ENCODE results near the gene FBXO36. TPM values are rescaled to one million over a fixed set of nuclear protein-coding genes. Genes with fewer than 3 reads are reported as not detected.
"Not testable (repeated sequence)": the region's sequence is repeated elsewhere in the genome, so short reads cannot be mapped to it uniquely, and the experiment has no call there.

Gene FBXO36
- total RNA-seq, 2 donors from 2014 or later, result 1.4 to 1.6 TPM

- DNase-seq (no peak), ATAC-seq (no peak)
- intact Hi-C loops (cut with DNase I), result loop anchor here in 1 of 2 donors (10.0 kb wide), 1 partner anchor 51 kb away; no protein-coding TSS in a partner anchor
Observed at GRCh38 chr2:229905601-229906000, 16.7 kb upstream of the FBXO36 start.

- DNase-seq (no peak), ATAC-seq (no peak)
- intact Hi-C loops (cut with DNase I), result loop anchor here in 1 of 2 donors (10.0 kb wide), 1 partner anchor 54 kb away; no protein-coding TSS in a partner anchor
Observed at GRCh38 chr2:229909090-229909489, 13.2 kb upstream of the FBXO36 start.

DNA sequence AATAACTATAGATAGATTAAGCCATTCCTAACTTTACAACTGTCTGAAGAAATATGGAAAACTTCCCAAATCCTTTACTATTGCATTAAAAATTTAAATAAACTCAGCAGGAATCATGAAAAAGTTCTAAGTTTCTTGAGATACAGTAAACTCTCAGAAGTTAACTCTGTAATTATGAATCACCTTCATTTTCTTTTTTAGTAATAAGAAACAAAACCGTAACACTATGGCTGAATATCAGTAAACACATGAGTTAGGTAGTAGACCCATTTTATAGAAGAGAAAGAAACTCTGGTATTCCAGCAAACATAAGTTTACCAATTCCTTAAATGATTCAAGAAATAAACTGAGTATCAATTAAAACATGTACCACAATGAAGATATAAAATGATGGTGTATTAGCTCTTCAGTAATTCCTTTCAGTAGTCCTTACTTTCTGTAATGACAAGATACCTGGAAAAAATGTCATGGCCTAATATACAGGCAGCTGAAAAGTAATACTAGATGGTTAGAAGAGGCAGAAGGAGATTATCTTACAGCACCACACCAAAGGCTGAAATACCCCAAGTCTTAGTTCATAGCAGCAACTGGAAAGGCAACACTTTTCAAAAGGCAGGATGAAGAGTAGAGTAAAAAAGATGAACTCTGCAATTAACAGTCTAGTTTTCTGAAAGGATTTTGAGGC lies 12.0 kb upstream of the FBXO36 start:
- no peak for ATAC-seq
- DNase-seq, result no peak
- intact Hi-C loops (cut with DNase I), result no loop called here

DNA sequence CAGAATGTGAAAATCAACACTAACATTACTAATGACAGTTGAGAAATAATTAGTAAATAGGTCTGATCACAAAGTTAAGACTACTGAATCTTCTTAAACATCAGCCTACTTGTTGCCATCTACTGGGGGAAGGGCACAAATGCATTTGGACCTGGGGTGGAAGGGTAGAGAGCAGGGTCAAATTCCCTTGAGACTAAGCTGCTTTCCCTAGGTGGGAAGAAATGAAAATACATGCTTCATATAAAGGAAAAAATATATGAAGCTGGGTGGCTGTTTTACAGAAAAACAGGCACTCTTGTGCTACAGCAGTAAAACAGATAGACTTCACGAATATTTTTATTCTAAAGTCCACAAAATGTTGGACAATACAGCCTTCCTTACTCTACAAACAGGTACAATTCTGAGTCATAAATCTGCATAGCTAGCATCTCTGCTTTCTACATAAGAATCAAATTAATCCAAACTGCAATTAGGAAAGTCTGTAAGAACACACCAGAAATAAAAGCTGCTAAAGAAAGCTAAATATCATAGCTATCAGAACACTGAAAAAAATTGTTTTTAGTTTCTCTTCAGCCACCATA lies 11.4 kb upstream of the FBXO36 start:
- intact Hi-C loops (cut with DNase I), result no loop called here
- DNase-seq (no peak), ATAC-seq (peak in 1 of 2 donors; percentile 19)

- no peak for ATAC-seq
- no peak for DNase-seq
- intact Hi-C loops (cut with DNase I), result no loop called here
Observed at GRCh38 chr2:229914171-229914570, 8.1 kb upstream of the FBXO36 start.

GRCh38 chr2:229917793-229918192 lies 4.5 kb upstream of the FBXO36 start:
- DNase-seq (no peak), ATAC-seq (no peak)

DNA sequence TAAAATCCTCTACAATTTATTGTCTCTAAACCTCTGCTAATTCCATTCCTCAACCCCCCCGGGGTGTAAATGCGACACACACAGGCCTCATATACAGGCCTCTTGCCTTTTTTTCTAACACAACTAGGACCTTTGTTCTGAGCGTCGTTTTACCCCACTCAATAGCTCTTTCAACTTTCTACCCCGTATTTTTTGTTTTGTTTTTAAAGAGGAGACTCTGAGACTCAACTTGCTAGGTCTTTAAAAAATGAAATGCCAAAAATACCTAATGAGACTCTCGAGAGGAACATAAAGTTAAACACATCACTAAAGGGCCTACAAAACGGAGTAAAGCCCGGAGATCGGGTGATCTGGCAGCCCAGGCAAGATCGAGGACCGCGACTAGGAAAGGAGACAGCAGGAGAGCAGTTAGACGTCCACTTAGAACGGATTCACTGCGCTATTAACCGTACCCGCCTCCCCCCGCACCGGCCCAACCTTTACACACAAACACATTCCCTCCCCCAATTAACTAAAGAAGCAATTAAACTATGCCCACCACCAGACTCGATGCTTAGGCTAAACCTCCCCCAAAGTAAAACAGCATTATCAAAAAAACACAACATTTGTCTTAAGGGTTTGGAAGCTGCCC lies 2.2 kb upstream of the FBXO36 start:
- DNase-seq, result no peak
- intact Hi-C loops (cut with DNase I), result loop anchor here (5.0 to 10.0 kb wide), 2 partner anchors 118 to 125 kb away; no protein-coding TSS in a partner anchor
- no peak for ATAC-seq

More at GRCh38 chr2:229917793-229918192, 4.5 kb upstream of the FBXO36 start:
- intact Hi-C loops (cut with DNase I), result no loop called here

- intact Hi-C loops (cut with DNase I), result loop anchor here (5.0 to 10.0 kb wide), 2 partner anchors 119 to 126 kb away; no protein-coding TSS in a partner anchor
- DNase-seq (peak; percentile 82), ATAC-seq (peak; percentile 57 to 65)
Observed at GRCh38 chr2:229921101-229921891, 1.0 kb upstream of the FBXO36 start.

DNA sequence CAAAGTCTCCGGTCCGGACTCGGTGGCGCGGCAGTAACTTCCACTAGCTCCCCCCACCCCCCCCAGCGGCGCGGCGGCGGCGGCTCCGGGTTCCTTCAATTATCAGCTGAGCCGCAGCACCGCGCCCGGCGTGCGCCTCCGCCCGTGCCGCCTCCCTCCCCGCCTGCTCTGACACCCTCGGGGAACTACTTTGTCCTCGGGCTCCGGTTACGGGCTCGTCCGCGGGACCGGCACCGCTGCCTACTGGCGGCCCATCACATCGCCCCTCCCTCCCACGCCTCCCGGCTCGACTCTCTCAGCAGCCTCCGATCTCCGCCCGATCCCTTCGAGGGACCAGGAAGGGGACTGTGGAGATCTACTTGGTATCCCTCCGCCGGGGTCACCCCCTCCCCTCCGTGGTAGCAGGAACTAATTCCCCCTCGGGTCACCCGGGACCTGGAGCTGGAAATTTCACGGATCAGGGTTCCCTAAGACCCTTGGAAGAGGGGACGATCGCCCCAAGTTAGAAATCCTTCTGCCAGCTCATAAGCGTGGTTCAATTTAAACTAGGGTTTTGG lies 333 bp upstream of the FBXO36 start, which contains the start of gene TRIP12:
Gene TRIP12 (minus strand): TSS at position 118 of the 557 bp plus-strand sequence. CDS start 41,930 bp downstream, outside the sequence.
- ATAC-seq, result peak; percentile 91
- intact Hi-C loops (cut with DNase I), result loop anchor here (5.0 to 10.0 kb wide), 2 partner anchors 120 to 127 kb away; no protein-coding TSS in a partner anchor
- DNase-seq, result peak; percentile 95

DNA sequence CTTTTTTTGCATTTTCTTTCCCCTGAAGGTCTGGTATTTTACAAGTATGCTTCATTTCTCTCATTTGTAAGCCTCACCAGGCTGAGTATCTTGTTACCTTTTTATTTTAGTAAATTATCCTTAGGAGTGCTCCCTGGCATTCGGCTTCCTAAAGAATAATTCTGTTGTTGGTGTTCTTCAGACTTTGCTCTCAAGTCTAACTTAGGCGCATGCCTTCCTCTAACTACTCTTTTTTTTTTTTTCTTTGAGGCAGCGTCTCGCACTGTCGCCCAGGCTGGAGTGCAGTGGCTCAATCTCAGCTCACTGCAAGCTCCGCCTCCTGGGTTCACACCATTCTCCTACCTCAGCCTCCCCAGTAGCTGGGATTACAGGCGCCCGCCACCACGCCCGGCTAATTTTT lies 2.2 kb downstream of the FBXO36 start:
- intact Hi-C loops (cut with DNase I), result loop anchor here (5.0 to 10.0 kb wide), 2 partner anchors 122 to 130 kb away; no protein-coding TSS in a partner anchor
- not testable (repeated sequence) for ATAC-seq, DNase-seq

- DNase-seq (no peak), ATAC-seq (no peak)
- intact Hi-C loops (cut with DNase I), result loop anchor here in 1 of 2 donors (10.0 kb wide), 1 partner anchor 130 kb away; no protein-coding TSS in a partner anchor
Observed at GRCh38 chr2:229925201-229925600, 2.9 kb downstream of the FBXO36 start.

- no peak for DNase-seq
- intact Hi-C loops (cut with DNase I), result loop anchor here in 1 of 2 donors (10.0 kb wide), 1 partner anchor 133 kb away; no protein-coding TSS in a partner anchor
- no peak for ATAC-seq
Observed at GRCh38 chr2:229927817-229928321, 5.6 kb downstream of the FBXO36 start.

DNA sequence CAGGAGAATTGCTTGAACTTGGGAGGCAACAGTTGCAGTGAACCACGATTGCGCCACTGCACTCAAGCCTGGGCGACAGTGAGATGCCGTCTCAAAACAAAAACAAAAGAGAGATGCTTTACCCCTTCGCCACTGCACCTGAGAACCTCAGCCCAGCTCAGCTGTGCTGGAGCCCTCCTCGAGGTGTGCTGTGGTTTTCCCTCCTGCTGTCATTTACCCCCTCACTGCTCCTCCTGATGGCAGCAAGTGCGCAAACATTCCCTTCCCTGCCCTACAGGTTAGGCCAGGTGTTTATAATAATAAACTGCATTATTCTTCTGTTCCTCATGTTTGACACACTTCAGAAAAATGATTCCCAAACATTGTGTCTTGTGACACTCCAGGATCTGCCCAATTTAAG lies 8.4 kb downstream of the FBXO36 start:
- no peak for DNase-seq
- no peak for ATAC-seq
- intact Hi-C loops (cut with DNase I), result no loop called here

GRCh38 chr2:229931241-229931640 lies 8.9 kb downstream of the FBXO36 start:
- intact Hi-C loops (cut with DNase I), result no loop called here
- DNase-seq (no peak), ATAC-seq (no peak)

GRCh38 chr2:229937537-229937936 lies 15.2 kb downstream of the FBXO36 start:
- ATAC-seq (no peak), DNase-seq (no peak)
- intact Hi-C loops (cut with DNase I), result no loop called here

DNA sequence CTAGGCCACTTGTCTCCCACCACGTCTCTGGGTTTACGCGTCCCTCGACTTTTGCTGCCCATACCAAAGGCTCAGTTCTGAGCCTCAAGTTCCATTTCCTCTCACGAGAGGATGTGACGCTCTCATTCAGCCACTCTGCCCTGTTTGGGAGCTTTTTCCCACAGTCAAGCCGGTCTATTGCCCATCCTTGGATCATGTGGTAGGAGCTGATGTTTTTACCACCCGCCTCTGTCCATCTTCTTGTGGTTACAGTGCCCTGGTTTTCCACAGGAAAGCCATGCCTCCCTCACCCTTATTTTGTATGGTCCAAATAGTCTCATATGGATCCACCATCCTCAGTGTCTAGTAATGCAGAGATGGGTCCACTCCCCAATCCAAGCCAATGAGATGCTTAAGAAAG lies 20.4 kb downstream of the FBXO36 start:
- ATAC-seq (no peak), DNase-seq (no peak)
- intact Hi-C loops (cut with DNase I), result no loop called here

DNA sequence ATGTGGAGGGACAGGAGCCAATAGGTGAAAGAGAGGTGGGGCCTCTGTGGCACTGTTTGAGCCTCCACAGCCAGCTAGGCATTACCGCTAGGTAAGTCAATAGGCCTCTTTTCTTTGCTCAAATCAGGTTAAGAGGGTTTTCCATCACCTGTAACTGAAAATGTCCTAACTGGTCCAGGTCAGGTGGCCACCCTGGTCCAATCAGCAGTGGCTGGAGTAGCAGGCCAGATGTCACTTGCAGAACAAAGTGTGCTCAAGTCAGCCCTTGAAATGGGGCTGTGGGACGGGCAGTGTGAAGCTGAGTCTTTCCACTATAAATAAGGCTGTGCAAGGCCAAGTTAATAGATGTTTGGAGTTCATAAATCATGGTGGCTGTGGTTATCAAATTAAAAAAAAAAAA lies 20.9 kb downstream of the FBXO36 start:
- DNase-seq, result no peak

DNA sequence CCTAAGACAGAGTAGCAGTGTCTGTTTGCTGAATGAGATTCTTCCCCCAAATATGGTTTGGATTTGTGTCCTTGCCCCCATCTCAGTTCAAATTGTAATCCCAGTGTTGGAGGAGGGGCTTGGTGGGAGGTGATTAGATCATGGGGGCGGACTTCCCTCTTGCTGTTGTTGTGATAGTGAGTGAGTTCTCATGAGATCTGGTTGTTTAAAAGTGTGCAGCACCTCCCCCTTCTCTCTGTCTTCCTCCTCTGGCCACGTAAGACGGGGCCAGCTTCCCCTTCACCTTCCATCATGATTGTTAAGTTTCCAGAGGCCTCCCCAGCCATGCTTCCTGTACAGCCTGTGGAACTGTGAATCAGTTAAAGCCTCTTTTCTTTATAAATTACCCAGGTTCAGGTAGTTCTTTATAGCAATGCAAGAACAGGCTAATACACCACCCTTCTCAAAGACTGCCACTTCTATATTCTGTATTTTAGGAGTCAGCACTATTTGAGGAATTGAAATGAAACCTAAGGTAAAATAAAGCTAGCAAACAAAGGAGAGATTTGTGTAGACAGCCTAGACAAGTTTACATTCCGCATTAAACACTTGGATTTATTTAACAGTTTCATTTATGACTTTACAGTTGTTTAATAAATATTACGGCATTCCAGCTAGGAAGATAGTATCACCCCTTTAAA lies 21.6 kb downstream of the FBXO36 start:
- intact Hi-C loops (cut with DNase I), result no loop called here
- DNase-seq (no peak), ATAC-seq (no peak)

More for the DNA sequence above, 20.9 kb downstream of the FBXO36 start:
- intact Hi-C loops (cut with DNase I), result no loop called here
- ATAC-seq, result no peak

All from left cardiac atrium (tissue), 4 donors.